ENCODE measurements around the gene DDX50. TPM values are rescaled to one million over a fixed set of nuclear protein-coding genes. Genes with fewer than 3 reads are reported as not detected.

Gene DDX50
- total and polyA plus RNA-seq, 2 donors (not counting 3 experiments of a cell fraction or from before 2014, with no cell fraction given): 14.8 to 28.2 TPM

- peaks cover 52% of the 10 kb centered on the region for H3K79me2 ChIP-seq (ENCODE audit: control insufficient read depth, insufficient read depth, low read length)
- peaks cover 25% of the 10 kb centered on the region for H3K4me1 ChIP-seq (ENCODE audit: control insufficient read depth, extremely low read depth, insufficient read depth, low read length)
- ChIA-PET CTCF (interaction anchor here (1.4 to 1.7 kb wide), 3 partner anchors 11 to 16 kb away, joined by 3 to 6 read pairs (median 4); no protein-coding TSS in a partner anchor), POLR2A (no interaction called here)
- peaks cover 3% of the 10 kb centered on the region in 2 experiments for H3K36me3 ChIP-seq (ENCODE audit: control insufficient read depth in 2 of 2, extremely low read depth in 1 of 2, insufficient read depth in 2 of 2, low read length in 2 of 2)
- no peaks in the 10 kb centered on the region for H4K20me1 ChIP-seq (replicated peaks; ENCODE audit: control insufficient read depth, extremely low read depth, insufficient read depth, low read length)
- DNase-seq (ENCODE audit: low read depth, low spot score) (peak; percentile 47), FAIRE-seq (peak; percentile 47)
- intact Hi-C loops (cut with micrococcal nuclease) (loop anchor here (1.0 to 2.0 kb wide), 2 partner anchors 190 to 233 kb away; no protein-coding TSS in a partner anchor), dilution Hi-C loops (cut with MboI; ENCODE audit: extremely low pct_ligation_motif_present, low sequenced_read_pairs) (no loop called here)
- peak overlapping the region; percentile 90 for H3K4me2 ChIP-seq (ENCODE audit: insufficient read depth, low read length)
- BruUV-seq (replicated peaks): no TSS peak
- peak overlapping the region; percentile 66 for H3K9ac ChIP-seq (replicated peaks; ENCODE audit: extremely low read depth, insufficient read depth, low read length)
- peak overlapping the region; percentile 68 for H2AFZ ChIP-seq (ENCODE audit: low read depth, low read length)
- TF ChIP-seq JUN (IDR thresholded peaks at IDR 0.05; ENCODE audit: borderline replicate concordance, insufficient read depth, insufficient read length, low read depth) (no peak), POLR2A (IDR thresholded peaks at IDR 0.05; ENCODE audit: low read depth, low read length) (no peak), MYC (IDR thresholded peaks at IDR 0.05; ENCODE audit: low read depth, low read length) (no peak), GATA2 (IDR thresholded peaks at IDR 0.05; ENCODE audit: insufficient read depth, insufficient read length, low read depth, low read length) (no peak), EZH2 (IDR thresholded peaks at IDR 0.05; ENCODE audit: borderline replicate concordance, low read depth, low read length, severe bottlenecking) (no peak), FOS (IDR thresholded peaks at IDR 0.05; ENCODE audit: borderline replicate concordance, insufficient read depth, low read length) (no peak), POLR2AphosphoS5 (IDR thresholded peaks at IDR 0.05; ENCODE audit: insufficient read depth, low read depth, low read length) (no peak), CTCF (IDR thresholded peaks at IDR 0.05; ENCODE audit: extremely low read depth in 1 of 2, insufficient read depth in 1 of 2, low read depth in 1 of 2, low read length in 2 of 2) (no peak)
- TF ChIP-seq, protein P1, sequence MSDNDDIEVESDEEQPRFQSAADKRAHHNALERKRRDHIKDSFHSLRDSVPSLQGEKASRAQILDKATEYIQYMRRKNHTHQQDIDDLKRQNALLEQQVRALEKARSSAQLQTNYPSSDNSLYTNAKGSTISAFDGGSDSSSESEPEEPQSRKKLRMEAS (IDR thresholded peaks at IDR 0.05; ENCODE audit: insufficient read depth, insufficient read length): no peak
- H3K4me3 ChIP-seq (replicated peaks in 1 of 3; ENCODE audit: insufficient read depth in 1 of 3, low read depth in 1 of 3, low read length in 3 of 3): peak overlapping the region; percentile 71 to 84 (median 84)
- H3K9me3 ChIP-seq (replicated peaks; ENCODE audit: control insufficient read depth, insufficient read depth, low read length): no peaks in the 10 kb centered on the region
- H3K9me1 ChIP-seq (replicated peaks; ENCODE audit: control insufficient read depth, extremely low read depth, insufficient read depth, low read length): no peaks in the 10 kb centered on the region
- no peaks in the 10 kb centered on the region for H3K27me3 ChIP-seq (ENCODE audit: control insufficient read depth in 2 of 2, insufficient read depth in 2 of 2, low read length in 2 of 2)
- peak overlapping the region; percentile 20 for H3K27ac ChIP-seq (ENCODE audit: insufficient read depth, low read depth, low read length)
These were observed 88.3 kb downstream of the DDX50 start for GRCh38 chr10:68989317-68989990.
